Panc1 (cell line): Measurements from ENCODE around the gene RAB7A. TPM values are rescaled to one million over a fixed set of nuclear protein-coding genes. Genes with fewer than 3 reads are reported as not detected.

Experiments used
- ATAC-seq: fragments of 200-7000 bp; cut with Tn5 transposase; 2 replicates; pipeline ENCODE4 v1.9.1; 2020; ENCODE audit warnings: mild to moderate bottlenecking, moderate library complexity
- BruUV-seq: library from RNA; stranded (reverse); fragments of 400-500 nt; replicated peaks from 2 replicates; lab custom pipeline; 2021; lab: Mats Ljungman, UMichigan
- CTCF ChIA-PET: fragments of 300-600 bp; sonication (Branson Sonifier 250); formaldehyde crosslinking; loops from one replicate; lab custom pipeline; 2022; ENCODE audit warnings: antibody characterized with exemption; lab: Charles Lee
- POLR2A ChIA-PET: fragments of 300-600 bp; sonication (Branson Sonifier 250); formaldehyde crosslinking; loops from one replicate; lab custom pipeline; 2022; ENCODE audit warnings: antibody characterized with exemption; lab: Charles Lee
- DNase-seq: peaks from one replicate; pipeline ENCODE4 v3.0.0-alpha.2; 2010; ENCODE audit warnings: low read depth, low spot score
- H3K27ac ChIP-seq: 2 replicates; pipeline ENCODE4 v1.5.1; 2011; ENCODE audit warnings: mild to moderate bottlenecking, low read length, inconsistent platforms
- H3K27me3 ChIP-seq: fragments of 200-500 bp; sonication (Bioruptor generic); 2 replicates; pipeline ENCODE4 v1.6.0; 2014; ENCODE audit warnings: low read length, inconsistent platforms; ENCODE audit not compliant: control insufficient read depth, insufficient read depth
- H3K36me3 ChIP-seq: fragments of 200-500 bp; sonication (Bioruptor generic); 2 replicates; pipeline ENCODE4 v1.5.1; 2014; ENCODE audit warnings: inconsistent platforms, mild to moderate bottlenecking, low read length, moderate library complexity; ENCODE audit not compliant: control insufficient read depth, insufficient read depth
- H3K4me1 ChIP-seq: 2 replicates; pipeline ENCODE4 v1.5.1; 2011; ENCODE audit warnings: inconsistent platforms, mild to moderate bottlenecking, low read length, moderate library complexity; ENCODE audit not compliant: control insufficient read depth, insufficient read depth
- H3K4me3 ChIP-seq, 2 experiments: 2 replicates each; pipeline ENCODE4 v1.5.1; 2011 to 2012; ENCODE audit warnings: low read depth in 2 of 2, low read length in 2 of 2, mild to moderate bottlenecking in 2 of 2, inconsistent platforms in 1 of 2, moderate library complexity in 1 of 2
- H3K9me3 ChIP-seq: fragments of 200-500 bp; sonication (Bioruptor generic); 2 replicates; pipeline ENCODE4 v1.5.1; 2014; ENCODE audit warnings: low read depth, mild to moderate bottlenecking, inconsistent platforms, low read length, moderate library complexity; ENCODE audit not compliant: control insufficient read depth, insufficient read depth
- CTCF ChIP-seq: fragments of 450-650 bp; IDR thresholded peaks from 2 replicates; pipeline ENCODE4 v1.5.1; 2017; ENCODE audit warnings: mild to moderate bottlenecking
- POLR2AphosphoS5 ChIP-seq: IDR thresholded peaks from 2 replicates; pipeline ENCODE4 v1.6.1; 2012; ENCODE audit warnings: mild to moderate bottlenecking, low read depth, low read length, moderate library complexity
- REST ChIP-seq, 2 experiments: IDR thresholded peaks; 2 replicates each; pipeline ENCODE4 v1.6.1; 2011 to 2012; ENCODE audit warnings: low read depth in 2 of 2, control low read depth in 1 of 2, low read length in 1 of 2, mild to moderate bottlenecking in 1 of 2, moderate library complexity in 1 of 2; ENCODE audit not compliant: insufficient read depth in 1 of 2
- SIN3A ChIP-seq: IDR thresholded peaks from 2 replicates; pipeline ENCODE4 v1.6.1; 2012; ENCODE audit warnings: low read depth, mild to moderate bottlenecking, low read length, moderate library complexity, borderline replicate concordance; ENCODE audit not compliant: insufficient read depth
- TCF7L2 ChIP-seq: IDR thresholded peaks from 2 replicates; pipeline ENCODE4 v1.6.1; 2011; ENCODE audit warnings: mild to moderate bottlenecking, low read depth, low read length, inconsistent platforms
- in situ Hi-C: cut with HindIII; loops from 2 replicates; pipeline ENCODE4 v1.10.0; 2016; ENCODE audit warnings: low sequenced_read_pairs, low pct_unique_long_range_greater_than_20kb
- intact Hi-C: fragments of 100-400 bp; cut with micrococcal nuclease; formaldehyde crosslinking; loops from one replicate; pipeline ENCODE4 v1.10.0; 2022; ENCODE audit not compliant: unreplicated experiment
- total RNA-seq: library from RNA; stranded (reverse); gene quantifications from one replicate; pipeline ENCODE4 v1.2.1, GENCODE V29; 2021; ENCODE audit not compliant: unreplicated experiment

RAB7A gene
- total RNA-seq, 1 experiment from 2014 or later = 386 TPM

- in situ Hi-C loops = no loop called here
- no peak overlapping the region for H3K4me3 ChIP-seq
- ATAC-seq (no peak), DNase-seq (no peak)
- H3K4me1 ChIP-seq = peaks cover 3% of the 10 kb centered on the region
- no TSS peak for BruUV-seq
- ChIA-PET CTCF (interaction anchor here (1.3 kb wide), 1 partner anchor 80 kb away, joined by 3 read pairs; no protein-coding TSS in a partner anchor), POLR2A (interaction anchor here (0.7 kb wide), 1 partner anchor 50 kb away, joined by 3 read pairs; no protein-coding TSS in a partner anchor)
- H3K9me3 ChIP-seq = no peaks in the 10 kb centered on the region
- no peaks in the 10 kb centered on the region for H3K36me3 ChIP-seq
- intact Hi-C loops = no loop called here
- TF ChIP-seq SIN3A = no peak
- no peak for TF ChIP-seq TCF7L2
- no peak for TF ChIP-seq REST (IDR thresholded peaks at IDR 0.05; ENCODE audit: insufficient read depth in 1 of 2, low read depth in 2 of 2, low read length in 1 of 2)
- TF ChIP-seq POLR2AphosphoS5 = no peak
- TF ChIP-seq CTCF = no peak
- H3K27me3 ChIP-seq = no peaks in the 10 kb centered on the region
- no peak overlapping the region for H3K27ac ChIP-seq
Measured at GRCh38 chr3:128760042-128760441, 34.1 kb downstream of the RAB7A start.

GRCh38 chr3:128760881-128761280, 34.9 kb downstream of the RAB7A start:
- CTCF ChIA-PET = interaction anchor here (1.3 kb wide), 1 partner anchor 80 kb away, joined by 3 read pairs; no protein-coding TSS in a partner anchor
- in situ Hi-C loops = no loop called here
- Histone ChIP-seq H3K4me3 (no peak overlapping the region), H3K27ac (no peak overlapping the region), H3K9me3 (no peaks in the 10 kb centered on the region), H3K27me3 (no peaks in the 10 kb centered on the region), H3K4me1 (peaks cover 3% of the 10 kb centered on the region), H3K36me3 (no peaks in the 10 kb centered on the region)
- POLR2A ChIA-PET = no interaction called here
- DNase-seq (no peak), ATAC-seq (no peak)
- TF ChIP-seq CTCF (no peak), TCF7L2 (no peak), SIN3A (no peak), REST (IDR thresholded peaks at IDR 0.05; ENCODE audit: insufficient read depth in 1 of 2, low read depth in 2 of 2, low read length in 1 of 2) (no peak), POLR2AphosphoS5 (no peak)
- intact Hi-C loops = no loop called here
- BruUV-seq = no TSS peak
